C1 segment of cervical spinal cord (tissue), 14 donors: Measurements from ENCODE around the gene CES3.
"Not testable (repeated sequence)": the region's sequence is repeated elsewhere in the genome, so short reads cannot be mapped to it uniquely, and the experiment has no call there.

Experiments
- DNase-seq, 14 donors: peaks; one replicate each; lab custom pipeline; 2025; lab: John Stamatoyannopoulos, UW

CES3 gene

DNA sequence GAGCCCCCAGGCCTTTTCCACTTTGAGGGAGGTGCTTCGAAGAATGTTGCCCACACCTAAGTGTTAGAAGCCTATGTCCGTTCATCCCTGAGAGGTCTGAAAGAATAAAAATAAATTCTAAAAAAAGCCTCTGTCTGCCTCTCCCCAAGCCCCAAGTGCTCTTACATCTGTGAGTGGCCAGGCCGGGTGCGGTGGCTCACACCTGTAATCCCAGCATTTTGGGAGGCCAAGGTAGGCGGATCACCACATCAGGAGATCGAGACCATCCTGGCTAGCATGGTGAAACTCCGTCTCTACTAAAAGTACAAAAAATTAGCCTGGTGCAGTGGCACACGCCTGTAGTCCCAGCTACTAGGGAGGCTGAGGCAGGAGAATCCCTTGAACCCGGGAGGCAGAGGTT lies 16.1 kb upstream of the CES3 start:
- DNase-seq = not testable (repeated sequence)

DNA sequence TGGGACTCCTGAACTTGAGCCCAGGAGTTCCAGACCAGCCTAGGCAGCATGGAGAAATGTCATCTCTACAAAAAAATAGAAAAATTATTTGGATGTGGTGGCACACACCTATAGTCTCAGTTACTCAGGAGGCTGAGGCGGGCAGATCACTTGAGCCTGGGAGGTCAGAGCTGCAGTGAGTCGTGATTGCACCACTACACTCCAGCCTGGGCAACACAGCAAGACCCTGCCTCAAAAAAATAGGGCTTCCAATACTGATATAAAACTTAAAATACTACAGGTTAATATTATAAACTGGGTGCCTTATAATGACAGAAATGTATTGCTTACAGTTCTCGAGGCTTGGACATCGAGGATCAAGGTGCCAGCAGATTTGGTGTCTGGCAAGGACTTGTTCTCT lies 15.1 kb upstream of the CES3 start:
- DNase-seq = no peak

DNA sequence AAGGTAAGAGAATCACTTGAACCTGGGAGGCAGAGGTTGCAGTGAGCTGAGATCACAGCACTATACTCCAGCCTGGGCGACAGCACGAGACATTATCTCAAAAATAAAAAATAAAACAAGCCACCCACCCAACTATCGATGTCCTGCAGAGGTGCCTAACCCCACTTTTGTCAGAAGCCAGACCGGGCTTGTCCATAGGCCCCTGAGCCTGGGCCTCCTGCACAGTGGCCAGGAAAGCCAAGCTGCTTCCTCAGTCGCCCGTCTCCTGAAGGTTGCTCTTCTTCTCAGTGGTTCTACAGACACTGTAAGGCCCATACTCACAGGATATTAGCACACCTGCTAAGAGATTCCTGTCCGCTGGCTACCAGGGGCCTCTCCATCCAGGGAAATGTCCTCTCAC lies 14.5 kb upstream of the CES3 start:
- no peak for DNase-seq

DNA sequence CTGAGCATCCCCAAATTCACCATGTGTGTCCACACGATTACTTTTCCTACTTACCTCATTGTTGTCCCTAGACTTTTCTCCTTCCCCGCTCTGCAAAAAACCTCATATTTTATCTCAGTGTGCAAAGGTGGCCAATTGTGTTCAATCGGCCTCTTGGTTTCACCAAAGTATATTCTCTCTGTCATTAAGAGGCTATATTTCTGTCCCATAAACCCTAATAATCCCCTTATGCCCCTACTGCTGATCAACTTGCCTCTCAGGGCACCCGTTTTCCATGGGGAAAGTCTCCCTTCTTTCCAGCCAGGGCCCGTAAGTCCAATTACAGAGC lies 14.1 kb upstream of the CES3 start:
- no peak for DNase-seq

DNA sequence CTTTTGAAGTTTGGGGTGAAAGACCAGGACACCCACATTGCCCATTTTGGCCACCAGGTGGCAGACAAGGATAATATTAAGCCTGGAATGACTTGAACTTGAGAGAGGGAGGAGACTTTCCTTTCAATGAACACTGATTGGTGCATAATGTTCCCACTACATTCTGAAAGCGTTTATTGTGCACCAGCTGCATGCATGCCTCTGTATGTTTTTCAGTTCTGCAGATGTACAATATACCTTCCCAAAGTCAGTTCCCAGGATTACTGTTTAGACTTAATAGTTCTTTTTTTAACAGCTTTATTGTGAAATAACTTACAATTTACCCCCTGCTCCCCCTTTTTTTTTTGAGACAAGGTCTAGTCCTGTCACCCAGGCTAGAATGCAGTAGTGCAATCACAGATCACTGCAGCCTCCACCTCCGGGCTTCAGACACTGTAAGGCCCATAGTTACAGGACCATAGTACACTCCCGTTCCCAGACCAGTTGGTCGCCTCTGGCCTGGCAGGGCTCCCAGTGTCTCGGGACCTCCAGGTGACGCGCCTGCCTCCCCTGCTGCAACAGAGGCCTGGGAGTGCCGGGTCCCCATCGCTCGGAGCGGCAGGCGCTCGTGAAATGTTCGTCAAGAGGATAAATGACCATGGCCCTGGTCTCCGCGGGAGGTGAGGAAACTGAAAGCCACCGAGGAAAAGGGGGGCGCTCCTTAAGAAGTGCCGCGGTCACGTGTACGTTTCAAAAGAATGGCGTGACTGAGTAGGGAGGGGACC lies 13.6 kb upstream of the CES3 start:
- DNase-seq = peak in 13 of 14 donors; percentile 5 to 76 (median 47)

DNA sequence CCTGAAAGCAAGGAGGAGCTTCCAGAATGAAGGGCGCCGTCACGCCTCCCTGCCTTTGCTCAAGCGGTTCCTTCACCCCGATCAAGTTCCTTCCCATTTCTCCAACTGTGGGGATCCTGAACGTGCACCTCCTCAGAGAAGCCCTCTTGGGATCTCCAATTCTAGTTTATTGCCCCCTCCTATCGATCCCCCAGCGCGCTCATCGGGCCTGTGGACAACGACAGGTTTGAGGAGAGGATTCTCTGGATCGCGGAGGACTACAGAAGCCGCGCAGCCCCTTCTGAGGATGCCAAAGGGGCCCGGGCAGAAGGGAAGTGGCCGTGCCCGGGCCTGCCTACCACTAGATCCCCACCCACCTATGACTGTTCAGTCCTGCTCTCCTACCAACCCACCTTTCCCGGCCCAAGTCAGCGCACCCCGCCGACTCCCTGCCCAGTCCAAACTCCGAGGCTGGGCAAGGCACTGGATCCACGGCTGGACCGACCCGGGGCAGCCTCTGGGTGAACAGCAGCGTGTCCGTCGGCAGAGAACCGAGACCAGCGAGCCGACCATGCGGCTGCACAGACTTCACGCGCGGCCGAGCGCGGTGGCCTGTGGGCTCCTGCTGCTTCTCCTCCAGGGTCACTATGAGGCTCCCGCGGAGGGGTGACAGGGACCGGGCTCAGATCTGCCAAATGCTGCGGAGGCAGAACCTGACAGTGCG lies 12.8 kb upstream of the CES3 start:
- peak in 4 of 14 donors; percentile 10 to 42 (median 26) for DNase-seq

DNA sequence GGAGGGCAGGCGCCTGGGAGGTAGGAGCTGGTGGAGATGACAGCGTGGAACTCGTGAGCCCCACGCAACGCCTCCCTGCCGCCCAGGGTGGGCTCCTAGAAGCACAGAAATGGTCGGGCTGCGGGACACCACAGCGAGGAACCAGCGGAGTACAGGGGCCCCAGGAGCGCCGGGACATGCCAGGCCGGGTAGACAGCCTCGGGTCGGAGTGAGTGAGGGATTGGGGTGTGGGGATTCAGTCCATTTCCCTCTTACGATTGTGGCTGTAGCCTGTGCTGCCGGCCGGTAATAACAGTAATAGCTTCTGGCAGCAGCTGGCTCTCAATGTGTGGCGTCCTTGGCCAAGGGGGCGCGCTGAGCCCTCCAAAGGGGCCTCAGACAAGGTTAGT lies 12.2 kb upstream of the CES3 start:
- DNase-seq = no peak

DNA sequence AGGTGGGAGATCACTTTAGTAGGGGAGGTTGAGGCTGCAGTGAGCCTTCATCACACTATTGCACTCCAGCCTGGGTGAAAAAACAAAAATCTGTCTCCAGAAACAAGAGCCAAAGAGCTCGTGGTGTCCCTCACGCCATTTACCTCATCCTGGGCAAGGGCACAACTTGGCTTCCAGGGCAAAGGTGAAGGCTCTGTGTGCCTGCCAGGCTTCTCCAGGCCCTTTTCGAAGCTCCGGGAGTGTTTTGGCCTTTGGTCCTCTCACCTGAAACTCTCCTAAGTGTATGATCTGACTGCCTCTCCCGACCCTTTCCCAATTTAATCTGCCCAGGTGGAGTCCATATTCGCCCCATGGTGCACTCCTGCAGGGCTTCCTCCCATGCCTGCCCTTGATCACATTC lies 11.6 kb upstream of the CES3 start:
- no peak for DNase-seq

DNA sequence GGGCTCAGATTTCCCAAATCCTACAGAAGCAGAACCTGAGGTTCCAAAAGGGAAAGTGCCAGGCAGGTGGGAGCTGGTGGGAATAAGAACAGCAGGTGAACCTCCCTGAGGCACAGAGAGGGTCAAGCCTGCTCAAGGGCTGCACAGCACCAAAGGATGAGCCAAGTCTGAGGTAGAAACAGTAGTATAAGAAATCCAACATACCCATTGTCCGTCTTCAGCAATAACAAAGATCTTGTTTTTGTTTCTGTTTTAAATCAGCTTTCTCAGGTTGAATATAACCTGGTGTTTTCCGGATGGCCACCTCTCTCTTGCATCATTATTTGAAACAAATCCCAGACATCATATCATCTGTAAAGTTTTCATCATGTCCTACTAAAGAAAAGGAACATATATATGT lies 10.6 kb upstream of the CES3 start:
- DNase-seq = no peak

DNA sequence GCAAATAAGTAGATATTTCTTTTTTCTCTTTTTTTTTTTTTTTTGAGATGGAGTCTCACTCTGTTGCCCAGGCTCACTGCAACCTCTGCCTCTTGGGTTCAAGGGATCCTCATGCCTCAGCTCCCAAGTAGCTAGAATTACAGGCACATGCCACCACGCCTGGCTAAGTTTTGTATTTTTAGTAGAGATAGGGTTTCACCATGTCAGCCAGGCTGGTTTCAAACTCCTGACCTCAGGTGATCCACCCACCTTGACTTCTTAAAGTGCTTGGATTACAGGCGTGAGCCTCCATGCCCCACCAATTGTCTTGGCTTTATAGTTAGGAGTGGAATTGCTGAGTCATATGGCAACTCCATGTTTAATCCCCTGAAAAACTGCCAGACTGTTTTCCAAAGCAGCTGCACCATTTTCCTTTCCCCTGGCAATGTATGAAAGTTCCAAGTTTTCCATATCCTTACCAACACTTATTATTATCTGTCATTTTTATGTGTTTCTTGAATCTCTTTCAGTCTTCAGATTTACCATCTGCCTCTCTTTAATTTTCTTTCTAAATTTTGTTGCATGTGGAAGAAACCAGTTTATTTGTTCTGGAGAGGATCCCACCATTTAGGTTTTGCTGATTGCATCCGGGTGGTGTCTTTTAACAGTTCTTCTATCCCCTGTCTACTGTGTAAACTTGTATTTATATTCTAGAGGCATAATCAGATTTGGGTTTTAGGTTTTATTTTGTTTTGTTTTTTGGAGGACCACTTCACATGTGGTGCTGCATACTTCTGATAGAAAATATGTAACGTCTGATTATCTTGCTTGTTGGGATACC lies 9.9 kb upstream of the CES3 start:
- DNase-seq = no peak

DNA sequence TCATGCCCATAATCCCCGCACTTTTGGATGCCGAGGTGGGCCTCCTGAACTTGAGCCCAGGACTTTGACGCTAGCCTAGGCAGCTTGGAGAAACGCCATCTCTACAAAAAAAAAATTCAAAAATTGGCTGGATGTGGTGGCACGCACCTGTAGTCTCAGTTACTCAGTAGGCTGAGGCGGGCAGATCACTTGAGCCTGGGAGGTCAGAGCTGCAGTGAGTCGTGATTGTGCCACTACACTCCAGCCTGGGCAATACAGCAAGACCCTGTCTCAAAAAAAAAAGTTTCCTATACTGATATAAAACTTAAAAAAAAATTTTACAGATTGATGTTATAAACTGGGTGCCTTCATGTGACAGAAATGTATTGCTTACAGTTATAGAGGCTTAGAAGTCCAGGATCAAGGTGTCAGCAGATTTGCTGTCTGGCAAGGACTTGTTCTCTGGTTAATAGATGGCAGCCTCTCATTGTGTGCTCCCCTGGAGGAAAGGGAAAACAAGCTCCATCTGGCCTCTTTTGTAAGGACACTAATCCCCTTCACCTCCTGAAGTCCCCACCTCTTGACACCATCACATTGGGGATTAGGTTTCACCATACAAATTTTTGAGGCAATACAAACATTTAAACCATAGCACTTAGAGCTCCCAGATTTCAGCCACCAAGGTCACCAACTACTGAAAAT lies 8.5 kb upstream of the CES3 start:
- DNase-seq = no peak

DNA sequence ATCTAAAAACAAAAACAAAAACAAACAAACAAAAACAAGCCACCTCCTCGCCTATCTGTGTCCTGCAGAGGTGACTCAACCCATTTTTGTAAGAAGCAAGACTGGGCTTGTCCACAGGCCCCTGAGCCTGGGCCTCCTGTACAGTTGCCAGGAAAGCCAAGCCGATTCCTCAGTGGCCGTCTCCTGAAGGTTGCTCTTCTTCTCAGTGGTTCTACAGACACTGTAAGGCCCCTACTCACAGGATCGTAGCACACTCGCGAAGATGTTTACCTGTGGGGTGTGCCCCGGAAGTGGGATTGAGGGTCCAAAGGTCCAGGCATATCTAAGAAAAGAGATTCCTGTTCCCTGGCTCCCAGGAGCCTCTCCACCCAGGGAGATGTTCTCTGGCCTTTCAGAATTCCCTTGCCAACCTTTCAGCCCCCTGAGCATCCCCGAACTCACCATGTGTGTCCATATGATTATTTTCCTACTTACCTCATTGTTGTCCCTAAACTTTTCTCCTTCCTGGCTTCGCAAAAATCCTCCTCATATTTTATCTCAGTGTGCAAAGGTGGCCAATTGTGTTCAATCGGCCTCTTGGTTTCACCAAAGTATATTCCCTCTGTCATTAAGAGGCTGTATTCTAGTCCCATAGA lies 7.5 kb upstream of the CES3 start:
- DNase-seq = no peak

DNA sequence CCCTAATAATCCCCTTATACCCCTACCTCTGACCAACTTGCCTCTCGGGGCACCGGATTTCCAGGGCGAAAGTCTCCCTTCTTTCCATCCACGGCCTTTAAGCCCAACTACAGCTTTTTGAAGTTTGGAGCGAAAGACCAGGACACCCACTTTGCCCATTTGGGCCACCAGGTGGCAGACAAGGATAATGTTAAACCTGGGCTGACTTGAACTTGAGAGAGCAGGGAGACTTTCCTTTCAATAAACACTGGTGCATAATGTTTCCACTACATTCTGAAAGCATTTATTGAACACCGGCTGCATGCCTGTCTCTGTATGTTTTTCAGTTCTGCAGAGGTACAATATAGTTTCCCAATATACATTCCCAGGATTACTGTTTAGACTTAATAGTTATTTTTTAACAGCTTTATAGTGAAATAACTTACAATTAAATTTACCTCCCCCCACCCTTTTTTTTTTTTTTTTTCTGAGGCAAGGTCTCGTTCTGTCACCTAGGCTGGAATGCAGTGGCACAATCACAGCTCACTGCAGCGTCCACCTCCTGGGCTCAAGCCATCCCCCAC lies 6.9 kb upstream of the CES3 start:
- DNase-seq = peak in 11 of 14 donors; percentile 11 to 61 (median 36)

DNA sequence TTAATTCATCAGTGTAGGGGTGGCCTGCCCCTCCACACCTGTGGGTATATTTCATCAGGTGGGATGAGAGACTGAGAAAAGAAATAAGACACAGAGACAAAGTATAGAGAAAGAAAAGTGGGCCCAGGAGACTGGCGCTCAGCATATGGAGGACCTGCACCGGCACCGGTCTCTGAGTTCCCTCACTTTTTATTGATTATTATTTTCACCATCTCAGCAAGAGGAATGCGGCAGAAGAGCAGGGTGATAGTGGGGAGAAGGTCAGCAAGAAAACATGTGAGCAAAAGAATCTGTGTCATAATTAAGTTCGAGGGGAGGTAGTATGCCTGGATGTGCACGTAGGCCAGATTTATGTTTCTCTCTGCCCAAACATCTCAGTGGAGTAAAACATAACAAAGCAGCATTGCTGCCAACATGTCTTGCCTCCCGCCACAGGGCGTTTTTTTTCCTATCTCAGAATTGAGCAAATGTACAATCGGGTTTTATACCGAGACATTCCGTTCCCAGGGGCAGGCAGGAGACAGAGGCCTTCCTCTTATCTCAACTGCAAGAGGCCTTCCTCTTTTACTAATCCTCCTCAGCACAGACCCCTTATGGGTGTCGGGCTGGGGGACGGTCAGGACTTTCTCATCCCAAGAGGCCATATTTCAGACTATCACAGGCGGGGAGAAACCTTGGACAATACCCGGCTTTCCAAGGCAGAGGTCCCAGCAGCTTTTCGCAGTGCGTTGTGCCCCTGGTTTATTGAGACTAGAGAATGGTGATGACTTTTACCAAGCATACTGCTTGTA lies 5.5 kb upstream of the CES3 start:
- not testable (repeated sequence) for DNase-seq

DNA sequence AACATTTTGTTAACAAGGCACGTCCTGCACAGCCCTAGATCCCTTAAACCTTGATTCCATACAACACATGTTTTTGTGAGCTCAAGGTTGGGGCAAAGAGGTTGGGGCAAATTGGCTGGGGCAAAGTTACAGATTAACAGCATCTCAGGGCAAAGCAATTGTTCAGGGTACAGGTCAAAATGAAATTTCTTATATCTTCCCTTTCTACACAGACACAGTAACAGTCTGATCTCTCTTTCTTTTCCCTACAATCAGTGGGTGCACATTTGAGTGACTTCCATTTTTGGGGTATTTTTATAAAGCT lies 5.0 kb upstream of the CES3 start:
- DNase-seq = not testable (repeated sequence)

DNA sequence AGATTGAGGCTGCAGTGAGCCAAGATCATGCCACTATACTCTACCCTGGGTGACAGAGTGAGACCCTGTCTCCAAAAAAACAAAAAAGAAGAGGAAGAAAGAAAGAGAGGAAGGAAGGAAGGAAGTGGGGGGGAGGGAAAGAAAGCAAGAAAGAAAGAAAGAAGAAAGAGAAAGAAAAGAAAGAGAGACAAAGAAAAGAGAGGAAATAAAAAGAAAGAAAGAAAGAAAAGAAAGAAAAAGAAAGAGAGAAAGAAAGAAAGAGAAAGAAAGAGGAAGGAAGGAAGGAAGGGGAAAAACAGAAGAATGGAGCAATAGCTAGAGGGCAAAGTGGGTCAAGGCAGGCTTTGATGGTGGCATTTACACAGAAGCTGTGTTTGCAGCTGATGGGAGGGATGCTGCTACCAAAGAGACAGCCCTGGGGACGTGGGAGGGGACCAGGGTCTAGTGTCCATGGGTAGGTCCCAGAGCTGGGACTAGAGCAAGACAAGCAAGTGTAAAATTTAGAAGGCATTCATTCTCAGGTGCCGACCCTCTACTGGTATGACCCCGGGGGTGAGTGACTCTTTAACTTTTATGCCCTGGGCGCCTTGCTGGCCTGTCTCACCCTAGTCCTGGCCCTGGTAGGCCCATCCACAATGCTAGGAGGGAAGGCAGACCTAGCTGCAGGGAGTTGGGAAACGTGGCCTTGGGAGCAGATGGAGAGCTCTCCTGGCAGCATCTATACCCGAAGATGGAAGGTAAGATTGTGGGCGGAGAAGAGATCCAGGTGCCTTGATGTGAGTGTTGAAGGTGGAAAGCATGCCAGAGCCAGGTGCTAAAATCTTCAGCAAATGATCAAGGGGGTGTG lies 2.0 kb upstream of the CES3 start:
- DNase-seq = no peak

DNA sequence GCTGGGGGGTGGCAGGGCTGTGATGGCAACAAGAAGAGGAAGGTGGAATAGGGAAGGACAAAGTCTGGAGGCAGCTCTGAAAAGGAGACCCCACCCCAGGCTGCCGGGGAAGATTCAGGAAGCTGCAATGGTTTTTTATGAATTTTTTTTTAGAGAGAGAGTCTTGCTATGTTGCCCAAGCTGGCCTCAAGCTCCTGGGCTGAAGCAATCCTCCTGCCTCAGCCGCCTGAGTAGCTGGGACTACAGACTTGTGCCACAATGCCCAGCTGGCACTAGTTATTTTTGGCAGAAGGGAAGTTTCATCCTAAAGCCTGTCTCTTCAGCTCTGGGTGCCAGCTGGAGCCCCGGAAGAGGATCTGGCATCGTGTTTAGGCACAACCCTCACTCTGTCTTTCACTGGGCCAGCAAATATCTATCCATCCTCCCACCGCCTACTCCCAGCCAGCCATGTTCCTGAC lies 1.3 kb upstream of the CES3 start:
- peak in 1 of 14 donors; percentile 88 for DNase-seq

DNA sequence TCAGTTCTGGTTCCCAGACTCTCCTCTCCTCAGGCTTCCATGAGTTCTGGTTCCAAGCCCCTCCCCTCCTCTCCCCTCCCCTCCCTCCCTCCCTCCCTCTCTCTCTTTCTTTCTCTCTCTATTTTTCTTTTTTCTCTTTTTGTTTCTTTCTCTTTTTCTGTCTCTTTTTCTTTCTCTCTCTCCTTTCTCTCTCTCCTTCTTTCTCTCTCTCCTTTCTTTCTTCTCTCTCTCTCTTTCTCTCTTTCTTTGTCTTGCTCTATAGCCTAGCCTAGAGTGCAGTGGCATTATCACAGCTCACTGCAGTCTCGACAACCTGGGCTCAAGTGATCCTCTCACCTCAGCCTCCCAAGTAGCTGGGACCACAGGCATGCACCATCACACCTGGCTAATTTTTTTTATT lies 796 bp upstream of the CES3 start:
- no peak for DNase-seq

DNA sequence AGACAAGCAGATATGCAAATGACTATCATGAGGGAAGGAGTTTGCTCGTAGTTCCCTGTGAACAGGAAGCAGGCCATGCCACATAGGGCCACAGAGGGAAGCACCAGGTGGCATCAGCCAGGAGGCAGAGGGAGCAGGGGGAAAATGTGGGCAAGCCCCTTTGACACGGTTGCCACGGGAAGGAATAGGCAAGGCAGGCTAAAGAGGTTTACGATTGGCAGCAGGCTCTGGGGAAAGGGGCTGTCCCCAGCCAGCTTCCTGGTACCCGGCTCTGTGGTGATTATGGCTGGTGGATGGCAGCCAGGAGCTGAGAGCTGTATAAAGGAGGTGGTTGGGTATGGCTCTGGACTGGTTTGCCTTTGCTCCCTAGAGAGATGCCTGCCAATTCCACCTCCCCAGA lies 848 bp downstream of the CES3 start:
- DNase-seq = no peak

DNA sequence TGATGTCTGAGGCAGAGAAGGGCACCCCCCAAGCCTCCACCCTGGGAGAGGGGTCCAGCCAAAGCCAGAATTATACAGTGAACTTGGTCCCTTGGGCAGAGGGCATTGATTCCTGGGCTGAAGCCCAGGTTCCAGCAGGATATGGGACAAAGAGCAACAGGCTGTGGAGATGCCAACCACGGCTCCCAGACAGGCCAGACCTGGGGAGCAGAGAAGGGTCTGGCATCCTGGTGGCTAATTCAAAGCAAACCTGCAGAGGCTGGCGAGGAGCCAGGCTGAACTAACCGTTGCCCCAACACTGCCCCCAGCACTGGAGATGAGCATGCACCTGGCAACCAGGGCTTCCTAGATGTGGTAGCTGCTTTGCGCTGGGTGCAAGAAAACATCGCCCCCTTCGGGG lies 3.0 kb downstream of the CES3 start:
- DNase-seq = no peak
